ENCODE results near the gene SHISA6. TPM values are rescaled to one million over a fixed set of nuclear protein-coding genes. Genes with fewer than 3 reads are reported as not detected.

The SHISA6 gene
- total RNA-seq, 1 experiment from 2014 or later, result 2.9 TPM

GRCh38 chr17:11269210-11269609, 28.2 kb downstream of the SHISA6 start:
- H3K23ac ChIP-seq (ENCODE audit: insufficient read length, low read depth, low read length), result no peak overlapping the region
- no peak overlapping the region for H4K5ac ChIP-seq (ENCODE audit: insufficient read length, low read depth, low read length)
- H3K27ac ChIP-seq (ENCODE audit: insufficient read length, low read depth, low read length), result no peak overlapping the region
- peaks cover 3% of the 10 kb centered on the region; the same call in 1 of the 2 replicates for H3K27me3 Mint-ChIP-seq (ENCODE audit: low read depth)
- H3K27me3 ChIP-seq (ENCODE audit: insufficient read depth, low read length), result no peaks in the 10 kb centered on the region
- no peak overlapping the region for H2BK20ac ChIP-seq (ENCODE audit: low read depth, low read length, poor library complexity, severe bottlenecking)
- no peak for DNase-seq
- no peak overlapping the region for H2AFZ ChIP-seq (ENCODE audit: low read length)
- H3K23me2 ChIP-seq (ENCODE audit: insufficient read length, low read depth, low read length, poor library complexity, severe bottlenecking), result no peaks in the 10 kb centered on the region
- H3K36me3 Mint-ChIP-seq (ENCODE audit: insufficient read depth in 1 of 3, low read depth in 3 of 3), result peaks cover 4 to 16% (median 6%) of the 10 kb centered on the region in 3 experiments; a peak in 5 of 7 replicates
- no peak overlapping the region; the same call in 1 of the 2 replicates for H3K14ac ChIP-seq (ENCODE audit: insufficient read depth, low read length)
- H3K9me3 Mint-ChIP-seq, result peaks cover 7 to 11% of the 10 kb centered on the region in 2 experiments; a peak in 4 of 5 replicates
- no peak overlapping the region for H3K9ac ChIP-seq (ENCODE audit: extremely low read depth, insufficient read length, low read length)
- no peak overlapping the region for H2BK5ac ChIP-seq (ENCODE audit: insufficient read length, low read length)
- H3K4ac ChIP-seq (ENCODE audit: low read depth, low read length), result no peak overlapping the region
- H4K91ac ChIP-seq (ENCODE audit: insufficient read length, low read depth, low read length), result no peak overlapping the region
- no peak overlapping the region for H2BK120ac ChIP-seq (ENCODE audit: low read depth, low read length, poor library complexity, severe bottlenecking)
- H3K4me2 ChIP-seq (ENCODE audit: insufficient read depth, insufficient read length, low read length), result no peak overlapping the region
- no peaks in the 10 kb centered on the region for H3K79me2 ChIP-seq (ENCODE audit: insufficient read depth, low read length)
- H3K79me1 ChIP-seq (ENCODE audit: insufficient read depth, low read depth, low read length, poor library complexity, severe bottlenecking), result no peaks in the 10 kb centered on the region
- H4K8ac ChIP-seq (replicated peaks; ENCODE audit: insufficient read length, low read depth, low read length), result no peak overlapping the region
- no peak overlapping the region for H3K27ac Mint-ChIP-seq
- no peak overlapping the region for H2AK5ac ChIP-seq (ENCODE audit: insufficient read length, low read length)
- H3K4me3 Mint-ChIP-seq, result no peak overlapping the region
- TF ChIP-seq CTCF (conservative IDR thresholded peaks at IDR 0.05), result no peak
- H3K4me1 ChIP-seq (ENCODE audit: insufficient read depth, low read length), result no peaks in the 10 kb centered on the region
- H3K56ac ChIP-seq (ENCODE audit: insufficient read length, low read depth, low read length), result no peak overlapping the region
- no peak overlapping the region for H3K18ac ChIP-seq (ENCODE audit: insufficient read length, low read depth, low read length)
- H3K4me1 Mint-ChIP-seq, result no peaks in the 10 kb centered on the region
- no peaks in the 10 kb centered on the region for H3K9me3 ChIP-seq (ENCODE audit: control insufficient read depth, low read depth, low read length)
- no peak overlapping the region for H2BK12ac ChIP-seq (ENCODE audit: insufficient read length, low read depth, low read length)
- no peaks in the 10 kb centered on the region for H4K20me1 ChIP-seq (ENCODE audit: control insufficient read depth, insufficient read depth, insufficient read length)
- no peak overlapping the region for H3T11ph ChIP-seq (ENCODE audit: low read length)
- WGBS (ENCODE audit: extremely low coverage, insufficient read length, low lambda C conversion rate), result no CpG with 5 or more reads among the region's 7 CpGs
- H2BK15ac ChIP-seq (ENCODE audit: low read depth, low read length), result no peak overlapping the region
